ENCODE measurements around the gene TMUB2.

TMUB2 gene

GRCh38 chr17:44229090-44229489 is 42.3 kb downstream of the TMUB2 start:
- Histone ChIP-seq H2AFZ (no peak overlapping the region), H3K27me3 (ENCODE audit: control insufficient read depth, insufficient read depth, low read length) (no peaks in the 10 kb centered on the region), H3K27ac (no peak overlapping the region), H3K9me3 (ENCODE audit: control insufficient read depth, low read length) (no peaks in the 10 kb centered on the region), H3K4me1 (no peaks in the 10 kb centered on the region), H3K4me2 (ENCODE audit: low read length) (no peak overlapping the region), H3K79me2 (no peaks in the 10 kb centered on the region), H3K4me3 (ENCODE audit: low read depth, low read length) (no peak overlapping the region), H3K9ac (no peak overlapping the region), H3K36me3 (ENCODE audit: control insufficient read depth, insufficient read depth, low read length) (no peaks in the 10 kb centered on the region)
- TF ChIP-seq CTCF (IDR thresholded peaks at IDR 0.05) = no peak

GRCh38 chr17:44230140-44230539 is 43.4 kb downstream of the TMUB2 start:
- peaks cover 3% of the 10 kb centered on the region for H3K4me1 ChIP-seq
- no peak for TF ChIP-seq CTCF (IDR thresholded peaks at IDR 0.05)
- H3K9me3 ChIP-seq (ENCODE audit: control insufficient read depth, low read length) = no peaks in the 10 kb centered on the region
- no peaks in the 10 kb centered on the region for H3K27me3 ChIP-seq (ENCODE audit: control insufficient read depth, insufficient read depth, low read length)
- H2AFZ ChIP-seq = no peak overlapping the region
- no peaks in the 10 kb centered on the region for H3K36me3 ChIP-seq (ENCODE audit: control insufficient read depth, insufficient read depth, low read length)
- H3K27ac ChIP-seq = no peak overlapping the region
- no peak overlapping the region for H3K4me2 ChIP-seq (ENCODE audit: low read length)
- no peak overlapping the region for H3K4me3 ChIP-seq (ENCODE audit: low read depth, low read length)
- H3K79me2 ChIP-seq = no peaks in the 10 kb centered on the region
- H3K9ac ChIP-seq = no peak overlapping the region

- Histone ChIP-seq H3K27me3 (ENCODE audit: control insufficient read depth, insufficient read depth, low read length) (no peaks in the 10 kb centered on the region), H3K79me2 (no peaks in the 10 kb centered on the region), H3K36me3 (ENCODE audit: control insufficient read depth, insufficient read depth, low read length) (no peaks in the 10 kb centered on the region), H3K4me3 (ENCODE audit: low read depth, low read length) (no peak overlapping the region), H3K4me1 (peaks cover 8% of the 10 kb centered on the region), H3K4me2 (ENCODE audit: low read length) (no peak overlapping the region), H2AFZ (no peak overlapping the region), H3K27ac (no peak overlapping the region), H3K9me3 (ENCODE audit: control insufficient read depth, low read length) (no peaks in the 10 kb centered on the region), H3K9ac (no peak overlapping the region)
- TF ChIP-seq CTCF (IDR thresholded peaks at IDR 0.05) = no peak
Measured at GRCh38 chr17:44232061-44232460, 45.3 kb downstream of the TMUB2 start.

GRCh38 chr17:44233582-44233981 is 46.8 kb downstream of the TMUB2 start:
- no peak for TF ChIP-seq CTCF (IDR thresholded peaks at IDR 0.05)

GRCh38 chr17:44235583-44235936 is 48.8 kb downstream of the TMUB2 start:
- TF ChIP-seq CTCF (IDR thresholded peaks at IDR 0.05) = no peak
- H3K9ac ChIP-seq = no peak overlapping the region

More at GRCh38 chr17:44233582-44233981, 46.8 kb downstream of the TMUB2 start:
- Histone ChIP-seq H3K9ac (no peak overlapping the region), H3K4me2 (ENCODE audit: low read length) (no peak overlapping the region), H3K4me1 (peaks cover 8% of the 10 kb centered on the region), H3K9me3 (ENCODE audit: control insufficient read depth, low read length) (no peaks in the 10 kb centered on the region), H3K4me3 (ENCODE audit: low read depth, low read length) (no peak overlapping the region), H2AFZ (no peak overlapping the region), H3K36me3 (ENCODE audit: control insufficient read depth, insufficient read depth, low read length) (no peaks in the 10 kb centered on the region), H3K79me2 (no peaks in the 10 kb centered on the region), H3K27ac (no peak overlapping the region), H3K27me3 (ENCODE audit: control insufficient read depth, insufficient read depth, low read length) (no peaks in the 10 kb centered on the region)

More at GRCh38 chr17:44235583-44235936, 48.8 kb downstream of the TMUB2 start:
- Histone ChIP-seq H3K27ac (no peak overlapping the region), H3K4me3 (ENCODE audit: low read depth, low read length) (no peak overlapping the region), H3K9me3 (ENCODE audit: control insufficient read depth, low read length) (no peaks in the 10 kb centered on the region), H2AFZ (no peak overlapping the region), H3K4me1 (peaks cover 8% of the 10 kb centered on the region), H3K27me3 (ENCODE audit: control insufficient read depth, insufficient read depth, low read length) (no peaks in the 10 kb centered on the region), H3K36me3 (ENCODE audit: control insufficient read depth, insufficient read depth, low read length) (no peaks in the 10 kb centered on the region), H3K4me2 (ENCODE audit: low read length) (no peak overlapping the region), H3K79me2 (no peaks in the 10 kb centered on the region)

All from parathyroid adenoma (tissue), 2 donors.